GM18873 (cell line): ENCODE measurements around the gene ACTN4.

Experiments
- ATAC-seq: cut with Tn5 transposase; IDR thresholded peaks from one replicate; pipeline ENCODE4 v1.9.1; 2021; ENCODE audit warnings: mild to moderate bottlenecking, moderate library complexity, moderate number of reproducible peaks; ENCODE audit not compliant: unreplicated experiment, low FRiP score

Gene ACTN4

GRCh38 chr19:38692458-38693379 is 45.3 kb downstream of the ACTN4 start:
- no peak for ATAC-seq

- ATAC-seq = no peak
Observed at GRCh38 chr19:38693380-38694223, 46.2 kb downstream of the ACTN4 start.

DNA sequence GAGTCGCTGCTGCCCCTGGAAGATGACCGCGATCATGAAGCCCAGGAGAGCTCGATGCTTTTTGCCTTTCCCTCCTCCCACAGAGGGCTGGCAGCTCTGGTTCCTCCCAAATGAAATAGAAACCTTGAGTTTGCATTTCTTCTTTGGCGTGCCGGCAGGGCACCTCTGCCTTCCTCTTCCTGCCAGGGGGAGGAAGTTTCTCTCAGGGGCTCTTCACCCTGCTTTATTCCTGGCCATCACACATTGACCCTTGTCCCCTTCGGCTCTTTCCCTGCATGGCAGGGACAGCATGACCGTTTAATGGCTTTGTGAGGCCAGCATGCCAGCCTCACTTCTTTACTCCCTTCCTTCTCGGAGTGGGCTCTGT is 47.9 kb downstream of the ACTN4 start:
- ATAC-seq = no peak

GRCh38 chr19:38695832-38696728 is 48.6 kb downstream of the ACTN4 start:
- ATAC-seq = no peak

- no peak for ATAC-seq
Observed at GRCh38 chr19:38696729-38697055, 49.2 kb downstream of the ACTN4 start.

DNA sequence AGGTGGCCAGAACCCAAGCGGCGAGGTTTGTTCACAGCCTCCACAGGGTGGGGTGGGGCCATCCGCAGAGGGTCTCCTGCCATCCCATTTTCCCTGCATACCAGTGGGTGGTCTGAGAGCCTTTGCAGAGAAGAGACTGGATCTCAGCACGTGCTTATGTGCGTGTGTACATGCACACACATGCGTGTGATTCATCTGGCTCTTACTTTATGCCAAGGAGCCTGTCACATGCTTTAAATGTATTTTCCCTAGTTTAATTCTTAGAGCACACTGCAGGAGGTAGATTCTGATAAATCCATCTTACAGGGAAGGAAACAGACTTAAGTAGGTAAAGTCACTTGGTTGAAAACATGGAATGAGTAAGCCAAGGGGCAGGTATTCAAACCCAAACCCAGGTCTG is 49.7 kb downstream of the ACTN4 start:
- ATAC-seq = no peak

GRCh38 chr19:38697641-38698071 is 50.2 kb downstream of the ACTN4 start:
- ATAC-seq = no peak

DNA sequence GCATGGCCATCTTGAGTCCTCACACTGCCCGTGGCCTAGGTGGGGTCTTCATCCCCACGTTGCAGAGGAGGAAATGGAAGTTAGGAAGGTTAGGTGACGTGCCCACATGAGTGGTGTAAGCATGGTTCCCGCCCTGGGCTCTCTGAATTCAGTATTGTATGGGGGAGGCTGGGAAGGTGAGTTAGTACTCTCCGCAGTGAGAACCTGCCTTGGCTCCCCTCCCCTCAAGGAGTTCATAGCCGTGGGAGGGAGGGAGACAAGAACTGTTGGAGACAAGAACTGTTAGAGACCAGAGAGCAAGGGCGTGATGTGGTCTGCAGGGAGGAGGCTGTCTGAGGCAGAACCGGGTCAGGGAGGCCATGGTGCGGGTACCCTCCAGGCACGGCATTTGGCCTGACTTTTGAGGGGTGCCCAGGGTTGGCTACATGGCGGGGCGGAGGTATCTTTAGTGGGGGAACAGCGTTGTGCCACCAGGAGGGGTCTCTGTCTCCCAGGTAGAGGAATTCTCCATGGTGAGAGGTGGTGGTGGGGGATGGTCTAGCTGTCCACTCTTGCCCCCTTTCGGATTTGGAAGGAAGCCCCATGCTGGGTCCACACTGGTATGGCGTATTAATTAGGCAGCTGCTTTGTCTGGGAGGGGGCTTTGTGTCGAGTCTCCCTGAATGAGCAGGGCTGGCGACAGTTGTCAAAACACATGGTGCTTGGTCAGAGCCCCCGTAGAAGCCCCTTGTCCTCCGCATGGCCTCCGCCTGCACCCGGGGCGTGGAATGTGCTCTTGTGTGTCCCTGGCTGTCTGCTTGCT is 51.0 kb downstream of the ACTN4 start:
- ATAC-seq = no peak

DNA sequence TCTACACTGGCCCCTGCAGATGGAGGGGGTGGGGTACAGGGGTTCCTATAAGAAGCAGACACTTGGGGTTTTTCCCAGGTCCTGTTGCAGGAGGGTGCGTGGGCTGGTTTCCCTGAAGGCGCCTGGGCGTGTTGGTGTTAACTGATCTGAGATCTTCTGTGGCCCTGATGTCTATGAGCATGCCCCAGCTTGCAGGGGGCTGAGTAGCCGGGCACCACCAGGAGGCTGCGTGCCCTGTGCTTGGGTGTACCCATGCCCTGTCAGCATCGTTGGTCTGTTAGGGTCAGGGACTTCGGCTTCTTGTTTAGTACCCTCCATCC is 51.5 kb downstream of the ACTN4 start:
- ATAC-seq = no peak

GRCh38 chr19:38699647-38700349 is 52.3 kb downstream of the ACTN4 start:
- no peak for ATAC-seq

DNA sequence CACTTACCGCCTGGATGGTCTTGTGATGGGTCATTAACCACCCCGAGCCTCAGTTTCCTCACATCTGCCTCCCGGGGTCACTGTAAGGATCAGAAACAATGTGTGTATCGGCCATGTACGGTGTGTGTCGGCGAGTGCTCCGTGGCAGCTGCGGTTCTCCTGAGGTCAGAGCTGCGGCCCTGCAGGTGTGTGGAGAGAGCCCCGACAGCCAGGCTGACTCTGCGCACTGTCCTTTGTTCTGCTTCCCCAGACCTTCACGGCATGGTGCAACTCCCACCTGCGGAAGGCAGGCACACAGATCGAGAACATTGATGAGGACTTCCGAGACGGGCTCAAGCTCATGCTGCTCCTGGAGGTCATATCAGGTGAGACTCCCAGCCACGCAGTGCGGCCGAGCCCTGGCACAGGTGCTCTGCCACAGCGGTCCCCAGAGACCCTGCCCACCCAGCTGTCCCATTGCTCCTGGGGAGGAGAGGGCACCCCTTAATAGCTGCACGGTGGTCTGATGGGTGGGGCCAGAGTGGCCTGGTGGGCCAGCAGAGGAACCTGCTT is 53.0 kb downstream of the ACTN4 start:
- no peak for ATAC-seq

- no peak for ATAC-seq
Observed at GRCh38 chr19:38700902-38701454, 53.5 kb downstream of the ACTN4 start.

GRCh38 chr19:38701455-38702063 is 54.1 kb downstream of the ACTN4 start:
- no peak for ATAC-seq

DNA sequence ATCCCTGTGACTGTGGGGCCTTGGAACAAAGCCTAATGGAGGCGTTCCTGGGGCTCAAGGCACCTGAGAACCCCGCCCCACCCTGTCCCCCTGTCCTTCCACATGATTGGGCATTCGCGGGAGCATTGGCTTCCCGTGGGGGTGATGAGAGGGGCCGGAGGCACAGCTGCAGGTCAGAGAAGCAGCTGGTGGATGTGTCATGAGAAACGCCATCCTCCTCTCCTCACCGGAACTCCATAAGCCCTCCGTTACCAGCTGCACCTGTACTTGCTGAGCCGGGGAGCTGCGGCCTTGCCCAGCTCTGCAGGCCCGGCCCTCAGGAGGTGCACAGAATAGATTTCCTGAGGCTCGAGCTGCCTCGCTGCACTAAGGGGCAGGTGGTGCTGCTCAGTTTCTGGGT is 54.8 kb downstream of the ACTN4 start:
- ATAC-seq = no peak

DNA sequence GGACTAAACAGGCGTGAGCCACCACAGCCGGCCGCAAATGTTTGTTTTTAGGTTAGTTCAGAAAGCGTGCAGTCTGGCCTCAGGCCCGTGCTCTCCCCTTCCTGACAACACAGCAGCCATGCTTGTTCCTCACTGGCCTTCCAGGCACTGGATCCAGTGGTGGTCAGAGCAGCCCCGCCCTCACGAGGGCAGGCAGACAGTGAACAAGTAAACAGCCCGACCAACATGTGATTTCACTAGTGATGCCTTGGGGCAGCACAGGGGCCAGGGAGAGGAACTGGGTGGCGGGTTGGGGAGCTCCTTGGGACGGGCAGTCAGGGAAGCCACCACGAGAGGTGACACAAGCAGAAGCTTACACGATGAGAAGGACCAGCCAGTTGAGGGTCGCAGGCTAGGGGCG is 56.1 kb downstream of the ACTN4 start:
- no peak for ATAC-seq

- ATAC-seq = no peak
Observed at GRCh38 chr19:38704488-38705026, 57.1 kb downstream of the ACTN4 start.

- ATAC-seq = no peak
Observed at GRCh38 chr19:38705197-38706019, 58.0 kb downstream of the ACTN4 start.
